NCI-H1105 (cell line): Measurements from ENCODE around the gene RBFOX2.
A peak's percentile ranks its signal among the peaks of the same experiment; 100 is the strongest.

Experiments
- DNase-seq: peaks from one replicate; lab custom pipeline; 2025; lab: John Stamatoyannopoulos, UW

Gene RBFOX2

GRCh38 chr22:35973388-35973787 lies 55.2 kb downstream of the RBFOX2 start:
- no peak for DNase-seq

- no peak for DNase-seq
These were observed 56.1 kb downstream of the RBFOX2 start for GRCh38 chr22:35972559-35972958.

GRCh38 chr22:35971456-35972119 lies 57.0 kb downstream of the RBFOX2 start:
- no peak for DNase-seq

GRCh38 chr22:35970616-35971455 lies 57.8 kb downstream of the RBFOX2 start:
- DNase-seq = no peak

GRCh38 chr22:35967046-35967397 lies 61.6 kb downstream of the RBFOX2 start:
- no peak for DNase-seq

- DNase-seq = no peak
These were observed 62.1 kb downstream of the RBFOX2 start for GRCh38 chr22:35966314-35967045.

GRCh38 chr22:35963237-35963810 lies 65.3 kb downstream of the RBFOX2 start:
- no peak for DNase-seq

- peak; percentile 12 for DNase-seq
These were observed 66.9 kb downstream of the RBFOX2 start for GRCh38 chr22:35961480-35962295.

- no peak for DNase-seq
These were observed 67.8 kb downstream of the RBFOX2 start for GRCh38 chr22:35960854-35961253.

- peak; percentile 85 for DNase-seq
These were observed 69.4 kb downstream of the RBFOX2 start for GRCh38 chr22:35959121-35959800.

GRCh38 chr22:35958334-35958733 lies 70.3 kb downstream of the RBFOX2 start:
- DNase-seq = no peak

- DNase-seq = no peak
These were observed 71.0 kb downstream of the RBFOX2 start for GRCh38 chr22:35957589-35957988.

GRCh38 chr22:35956850-35957249 lies 71.8 kb downstream of the RBFOX2 start:
- no peak for DNase-seq

- no peak for DNase-seq
These were observed 73.1 kb downstream of the RBFOX2 start for GRCh38 chr22:35955546-35955945.

- no peak for DNase-seq
These were observed 76.0 kb downstream of the RBFOX2 start for GRCh38 chr22:35952576-35952975.

GRCh38 chr22:35950262-35950661 lies 78.4 kb downstream of the RBFOX2 start:
- no peak for DNase-seq

- DNase-seq = no peak
These were observed 79.4 kb downstream of the RBFOX2 start for GRCh38 chr22:35949243-35949642.

GRCh38 chr22:35947794-35948425 lies 80.7 kb downstream of the RBFOX2 start:
- no peak for DNase-seq

- DNase-seq = no peak
These were observed 84.2 kb downstream of the RBFOX2 start for GRCh38 chr22:35944458-35944857.

GRCh38 chr22:35940166-35940565 lies 88.5 kb downstream of the RBFOX2 start:
- DNase-seq = no peak

- DNase-seq = no peak
These were observed 90.4 kb downstream of the RBFOX2 start for GRCh38 chr22:35938226-35938625.
